Retinal pigment epithelial cell (primary cell): ENCODE measurements around the gene GABRB3.

ENCODE experiments used
- DNase-seq: peaks from one replicate; pipeline ENCODE4 v3.0.0-alpha.2; 2010; ENCODE audit warnings: low read depth
- H3K4me3 ChIP-seq: 2 replicates; pipeline ENCODE4 v1.5.1; 2011; ENCODE audit warnings: mild to moderate bottlenecking, low read length, control low read depth, moderate library complexity
- CTCF ChIP-seq: conservative IDR thresholded peaks from 2 replicates; pipeline ENCODE4 v1.5.1; 2011; ENCODE audit warnings: low read depth, low read length, control low read depth, inconsistent platforms

GABRB3 gene

GRCh38 chr15:26565542-26565941 is 207.3 kb downstream of the GABRB3 start:
- no peak for DNase-seq
- H3K4me3 ChIP-seq: no peak overlapping the region
- no peak for TF ChIP-seq CTCF

GRCh38 chr15:26564361-26564760 is 208.5 kb downstream of the GABRB3 start:
- no peak for DNase-seq
- no peak for TF ChIP-seq CTCF
- no peak overlapping the region for H3K4me3 ChIP-seq

GRCh38 chr15:26562336-26562735 is 210.5 kb downstream of the GABRB3 start:
- no peak for DNase-seq
- no peak for TF ChIP-seq CTCF
- H3K4me3 ChIP-seq: no peak overlapping the region

GRCh38 chr15:26561896-26562295 is 211.0 kb downstream of the GABRB3 start:
- no peak for TF ChIP-seq CTCF
- no peak overlapping the region for H3K4me3 ChIP-seq
- DNase-seq: no peak

- no peak overlapping the region for H3K4me3 ChIP-seq
- DNase-seq: no peak
- TF ChIP-seq CTCF: no peak
These were observed 211.7 kb downstream of the GABRB3 start for GRCh38 chr15:26561130-26561529.

GRCh38 chr15:26555898-26556297 is 217.0 kb downstream of the GABRB3 start:
- no peak for TF ChIP-seq CTCF
- H3K4me3 ChIP-seq: no peak overlapping the region
- DNase-seq: no peak

GRCh38 chr15:26551473-26551872 is 221.4 kb downstream of the GABRB3 start:
- no peak for DNase-seq
- H3K4me3 ChIP-seq: no peak overlapping the region
- no peak for TF ChIP-seq CTCF
